Activated T-cell treated with anti-CD3 and anti-CD28 coated beads for 1 hour (primary cell): Measurements from ENCODE around the gene SPRR3.

Source experiments
- DNase-seq: peaks from one replicate; pipeline ENCODE4 v3.0.0-alpha.2; 2020; ENCODE audit warnings: low read depth

Gene SPRR3, protein sequence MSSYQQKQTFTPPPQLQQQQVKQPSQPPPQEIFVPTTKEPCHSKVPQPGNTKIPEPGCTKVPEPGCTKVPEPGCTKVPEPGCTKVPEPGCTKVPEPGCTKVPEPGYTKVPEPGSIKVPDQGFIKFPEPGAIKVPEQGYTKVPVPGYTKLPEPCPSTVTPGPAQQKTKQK

GRCh38 chr1:153001382-153001781, at the start of gene SPRR3:
TSS of gene SPRR3 (plus strand) at chr1:153001749. CDS start at chr1:153003021, 1,272 bp downstream.
- DNase-seq, result no peak

GRCh38 chr1:152953761-152954160, 47.8 kb upstream of the SPRR3 start:
- no peak for DNase-seq

DNA sequence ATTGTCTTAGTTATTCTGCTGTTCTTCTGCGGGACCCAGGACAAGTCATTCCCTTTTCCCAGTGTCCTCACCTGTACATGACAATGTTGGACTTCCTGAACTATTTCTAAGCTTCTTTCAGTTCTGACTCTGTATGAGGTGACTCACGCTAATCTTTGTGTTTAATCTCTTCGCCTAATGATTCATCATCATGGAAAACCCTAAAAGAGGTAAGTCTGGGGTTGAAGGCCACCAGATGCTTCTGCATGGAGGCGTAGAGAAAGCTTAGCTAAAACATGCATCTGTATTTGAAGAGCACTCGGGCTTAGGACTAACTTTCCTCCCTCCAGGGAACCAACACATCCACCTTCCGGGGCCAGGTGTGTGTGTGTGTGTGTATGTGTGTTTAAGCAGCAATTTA, 47.1 kb upstream of the SPRR3 start:
- no peak for DNase-seq

DNA sequence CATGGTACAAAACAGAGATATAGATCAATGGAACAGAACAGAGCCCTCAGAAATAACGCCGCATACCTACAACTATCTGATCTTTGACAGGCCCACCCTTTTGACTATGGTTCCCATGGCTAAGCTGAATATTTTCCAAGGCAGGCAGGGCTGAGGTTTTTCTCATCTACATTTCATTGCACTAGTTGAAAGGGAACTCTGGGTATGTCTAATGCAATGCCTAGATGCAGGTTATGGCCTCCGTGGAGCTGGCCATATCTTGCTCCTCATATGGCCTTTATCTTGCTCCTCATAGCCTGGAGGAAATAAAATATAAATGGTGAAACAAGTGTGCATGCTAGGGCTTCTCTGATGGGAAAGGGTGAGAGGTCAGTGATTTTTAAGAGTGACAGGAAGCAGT, 44.0 kb upstream of the SPRR3 start:
- no peak for DNase-seq

DNA sequence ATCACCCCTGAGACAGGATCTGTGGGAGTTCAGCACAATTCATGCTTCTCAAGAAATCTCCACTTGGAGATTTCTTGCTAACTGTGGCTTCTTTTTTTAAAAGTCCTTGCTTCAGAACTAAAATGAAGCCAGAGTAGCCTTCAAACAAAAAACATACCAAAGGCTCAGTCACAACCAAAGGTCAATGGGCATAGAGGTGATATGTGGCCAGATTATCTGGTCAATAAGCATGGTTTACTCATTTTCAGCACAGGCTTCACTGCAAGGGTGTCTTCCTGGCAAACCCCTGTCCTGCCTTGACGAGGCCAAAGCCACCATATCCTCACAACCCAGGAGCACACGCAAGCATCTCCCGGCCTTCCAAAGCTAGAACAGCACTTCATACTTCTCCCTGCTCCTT, 42.3 kb upstream of the SPRR3 start:
- no peak for DNase-seq

DNA sequence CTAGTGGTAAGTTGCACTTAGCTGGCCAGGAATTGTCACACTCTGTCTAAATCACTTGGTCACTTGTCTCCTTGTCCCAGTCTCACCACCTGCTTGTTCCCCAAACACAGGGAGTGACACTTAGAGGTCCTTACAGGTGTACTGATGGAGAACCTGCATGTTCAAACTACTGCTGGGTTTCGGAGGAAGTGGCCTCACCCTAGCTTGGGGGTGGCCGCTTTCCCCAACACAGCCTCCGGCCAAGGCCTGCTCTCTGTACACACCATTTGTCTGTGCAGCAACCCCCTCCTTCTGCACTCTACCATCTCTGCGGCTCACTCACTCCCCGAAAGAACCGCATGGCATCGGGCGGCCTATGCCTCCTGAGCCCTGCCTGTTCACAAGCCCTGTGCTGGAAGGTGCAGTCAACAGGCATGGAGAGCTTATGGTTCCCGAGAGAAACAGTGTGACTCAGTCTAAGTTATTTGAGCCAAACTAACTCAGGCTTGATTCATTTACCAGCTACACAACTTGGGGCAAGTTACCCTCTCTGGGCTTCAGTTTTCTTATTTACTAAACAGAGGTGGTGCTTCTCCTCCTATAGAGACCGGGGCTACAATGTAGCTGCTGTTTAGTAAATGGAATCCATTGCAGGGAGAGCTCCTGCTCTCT, 41.6 kb upstream of the SPRR3 start:
- no peak for DNase-seq

DNA sequence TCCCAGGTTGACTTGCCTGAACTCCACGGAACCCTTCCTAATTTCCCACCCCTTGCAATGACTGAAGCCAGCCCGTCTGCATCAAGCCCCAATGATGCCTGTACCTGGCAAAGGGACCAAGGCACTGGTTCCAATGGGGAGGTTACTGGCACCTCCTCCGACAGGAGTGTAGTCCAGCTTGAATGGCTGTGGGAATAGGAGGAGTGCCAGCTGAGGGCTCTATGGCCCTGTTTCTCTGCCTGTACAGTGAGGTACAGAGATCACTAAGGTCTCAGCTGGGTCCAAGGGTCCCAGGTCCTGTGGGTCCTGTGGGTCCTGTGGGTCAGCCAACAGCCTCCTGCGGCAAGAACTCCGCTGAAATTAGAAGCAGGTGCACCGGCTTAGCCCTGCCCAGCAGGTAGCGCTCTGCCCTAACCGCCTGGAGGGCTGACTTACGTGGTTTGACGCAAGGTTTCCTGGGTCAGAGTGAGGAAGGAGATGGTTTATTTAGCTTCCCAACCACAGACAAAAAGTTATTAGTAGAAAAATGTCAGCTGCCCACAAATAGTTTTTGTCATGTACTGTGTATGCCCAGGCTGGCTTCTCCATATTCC, 41.0 kb upstream of the SPRR3 start:
- DNase-seq, result no peak

- no peak for DNase-seq
These were observed 40.2 kb upstream of the SPRR3 start for GRCh38 chr1:152961226-152961891.

DNA sequence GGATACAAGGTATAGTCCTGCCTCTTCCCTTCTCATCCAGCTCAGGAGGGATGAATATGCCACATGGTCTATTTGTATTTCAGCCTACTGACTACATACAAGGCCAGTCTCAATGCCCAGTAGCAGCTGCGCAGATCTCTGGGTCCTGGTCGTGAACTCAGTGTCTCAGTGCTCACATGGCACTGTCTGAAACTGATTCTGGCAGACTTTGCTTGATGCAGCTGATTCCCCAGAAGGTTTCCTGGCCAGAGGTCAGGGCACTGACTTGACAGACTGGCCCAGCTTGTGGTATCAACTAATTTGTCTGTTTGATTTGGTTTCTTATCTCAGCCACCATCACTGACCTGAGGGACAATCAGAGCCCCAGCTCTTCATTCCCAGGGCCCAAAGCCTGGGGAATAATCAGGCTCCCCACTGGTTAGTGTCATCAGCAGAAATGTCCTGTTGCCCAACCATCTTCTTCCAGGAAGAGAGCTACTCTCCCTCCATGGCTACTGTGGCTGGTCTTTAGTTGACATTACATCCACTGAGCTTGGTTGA, 38.6 kb upstream of the SPRR3 start:
- DNase-seq, result no peak

GRCh38 chr1:152964536-152964935, 37.0 kb upstream of the SPRR3 start:
- no peak for DNase-seq

GRCh38 chr1:152965853-152966252, 35.7 kb upstream of the SPRR3 start:
- DNase-seq, result no peak

DNA sequence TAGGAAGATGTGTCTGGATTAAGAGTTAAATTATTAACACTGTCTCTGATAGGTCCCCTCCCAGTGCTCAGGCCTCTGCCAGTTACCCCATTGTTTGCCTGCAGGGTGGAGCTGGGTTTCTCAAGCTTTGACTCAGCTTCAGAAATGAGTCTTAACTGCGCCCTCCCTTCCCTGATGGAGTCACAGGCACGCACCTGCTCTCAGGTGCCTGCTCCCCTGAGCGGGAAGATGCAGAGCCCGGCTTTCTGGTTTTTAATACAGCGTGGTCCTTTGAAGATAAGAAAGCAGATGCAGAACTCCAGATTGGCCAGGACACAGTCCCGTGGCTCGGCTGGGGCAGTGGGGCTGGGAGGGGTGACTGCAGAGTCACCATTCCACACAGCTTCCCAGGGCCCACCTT, 34.3 kb upstream of the SPRR3 start:
- DNase-seq, result no peak

GRCh38 chr1:152968248-152968647, 33.3 kb upstream of the SPRR3 start:
- no peak for DNase-seq

DNA sequence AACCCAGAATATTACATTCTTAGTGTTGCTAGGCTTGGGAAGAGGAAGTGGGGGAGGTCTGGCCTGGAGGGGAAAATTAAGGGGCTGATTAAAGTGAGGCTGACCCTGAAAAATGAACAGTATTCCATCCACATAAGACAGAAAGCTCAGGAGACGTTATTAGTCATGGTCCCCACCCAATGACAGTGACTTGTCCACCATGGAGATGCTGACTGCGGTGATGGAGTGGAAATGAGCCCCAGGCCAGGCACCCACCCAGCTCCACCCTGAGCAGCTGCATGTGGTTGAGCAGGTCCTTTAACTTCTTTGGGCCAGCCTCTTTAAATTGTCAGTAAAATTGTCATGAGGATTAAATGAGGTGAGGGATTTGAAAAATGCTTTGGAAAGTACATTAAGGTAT, 32.5 kb upstream of the SPRR3 start:
- DNase-seq, result no peak

DNA sequence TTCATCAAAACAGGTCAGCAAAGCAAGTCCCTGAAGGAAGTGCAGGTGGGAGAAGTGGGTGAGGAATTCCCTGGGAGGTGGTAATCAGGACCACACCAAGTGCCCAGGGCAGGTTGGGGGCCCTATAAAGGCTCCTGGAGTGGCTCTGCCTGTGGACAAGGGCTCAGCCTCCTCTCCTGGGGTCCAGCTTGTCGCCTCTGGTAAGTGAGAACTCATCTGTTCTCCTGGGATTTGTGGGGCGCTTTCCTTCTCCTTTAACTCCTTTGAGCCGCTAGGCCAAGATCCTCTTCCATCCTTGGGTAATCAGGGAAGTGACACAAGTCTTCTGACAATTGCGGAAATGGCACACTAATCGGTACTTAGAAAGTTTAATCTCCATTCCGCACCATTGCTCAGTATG, 31.1 kb upstream of the SPRR3 start, which contains the start of gene SPRR4:
Gene SPRR4, plus strand, starts transcription at position 154 of the 400 bp plus-strand sequence. CDS start 1,243 bp downstream, outside the sequence.
- DNase-seq, result no peak

DNA sequence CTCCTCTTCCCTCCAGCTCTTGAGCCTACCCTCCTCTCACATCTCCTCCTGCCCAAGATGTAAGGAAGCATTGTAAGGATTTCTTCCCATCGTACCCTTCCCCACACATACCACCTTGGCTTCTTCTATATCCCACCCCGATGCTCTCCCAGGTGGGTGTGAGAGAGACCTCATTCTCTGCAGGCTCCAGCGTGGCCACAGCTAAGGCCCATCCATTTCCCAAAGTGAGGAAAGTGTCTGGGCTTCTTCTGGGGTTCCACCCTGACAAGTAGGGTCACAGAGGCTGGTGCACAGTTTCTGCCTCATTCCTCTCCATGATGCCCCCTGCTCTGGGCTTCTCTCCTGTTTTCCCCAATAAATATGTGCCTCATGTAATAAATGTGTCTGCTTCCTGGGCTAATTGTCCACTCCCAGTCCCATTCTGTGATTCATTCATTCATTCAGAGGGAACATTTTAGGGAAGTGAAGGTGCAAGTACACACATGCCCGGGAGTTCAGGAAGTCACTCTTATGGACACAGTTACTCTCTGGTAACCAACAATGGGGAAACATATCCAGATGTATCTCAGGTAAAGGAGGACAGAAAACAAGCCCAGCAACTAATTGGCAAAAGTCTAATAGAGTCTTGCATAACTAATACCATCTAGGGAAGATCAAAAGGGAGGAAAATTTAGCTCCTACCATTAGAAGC, 29.2 kb upstream of the SPRR3 start:
- no peak for DNase-seq

DNA sequence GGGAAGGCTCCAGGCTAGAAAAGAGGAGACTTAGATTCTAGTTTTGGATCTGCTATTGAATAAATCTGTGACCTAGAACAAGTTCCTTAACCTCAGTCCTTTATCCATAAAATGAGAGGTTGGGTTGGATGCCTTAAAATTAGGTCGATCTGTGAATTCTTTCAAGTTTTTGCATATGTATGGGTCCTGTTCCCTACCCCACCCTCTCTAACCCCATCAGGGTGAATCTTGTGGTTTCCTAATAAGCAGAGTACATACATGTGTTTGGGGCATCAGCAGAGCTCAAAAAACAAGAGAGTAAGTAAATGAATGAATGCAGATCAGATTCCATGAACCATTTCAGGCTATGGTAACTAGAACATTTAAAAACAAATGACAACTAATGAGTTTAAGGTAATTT, 24.9 kb upstream of the SPRR3 start:
- DNase-seq, result no peak

DNA sequence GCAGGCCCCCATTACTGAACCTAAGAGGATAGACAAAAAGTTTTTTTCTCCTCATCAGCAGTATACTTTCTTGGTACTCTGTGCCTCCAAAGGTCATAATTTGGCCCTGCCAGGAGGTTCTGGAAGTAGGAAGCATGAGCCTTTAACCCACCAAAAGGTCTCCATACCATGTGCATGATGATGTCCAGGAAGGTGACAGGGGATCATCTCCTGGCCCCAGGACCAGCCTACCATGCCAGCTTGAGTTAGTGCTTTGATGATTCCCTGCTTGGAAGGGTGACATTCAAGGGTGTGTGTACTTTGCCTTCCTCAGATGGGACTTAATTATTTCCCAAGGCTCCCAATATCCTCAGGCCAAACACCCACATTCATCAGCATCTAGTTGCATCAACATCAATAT, 23.9 kb upstream of the SPRR3 start:
- DNase-seq, result no peak

DNA sequence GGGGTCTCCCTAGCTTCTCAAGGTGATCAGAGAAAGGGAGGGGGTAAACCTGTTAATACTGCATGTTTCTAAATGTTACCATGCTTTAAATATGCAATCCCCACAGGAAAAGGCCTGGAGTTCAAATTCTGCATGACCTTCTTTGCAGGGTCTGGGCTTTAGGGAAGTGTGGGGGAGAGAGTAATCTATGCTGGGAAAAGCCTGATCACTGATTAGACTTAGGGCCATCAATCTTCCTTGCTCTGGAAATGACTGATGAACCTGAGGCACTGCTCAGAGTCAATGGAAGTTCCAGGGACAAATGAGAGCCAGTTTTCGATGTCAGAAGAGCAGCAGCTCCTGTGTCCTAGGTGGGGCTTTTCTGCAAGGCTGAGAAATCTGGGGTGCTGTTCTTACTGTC, 20.9 kb upstream of the SPRR3 start:
- DNase-seq, result no peak

DNA sequence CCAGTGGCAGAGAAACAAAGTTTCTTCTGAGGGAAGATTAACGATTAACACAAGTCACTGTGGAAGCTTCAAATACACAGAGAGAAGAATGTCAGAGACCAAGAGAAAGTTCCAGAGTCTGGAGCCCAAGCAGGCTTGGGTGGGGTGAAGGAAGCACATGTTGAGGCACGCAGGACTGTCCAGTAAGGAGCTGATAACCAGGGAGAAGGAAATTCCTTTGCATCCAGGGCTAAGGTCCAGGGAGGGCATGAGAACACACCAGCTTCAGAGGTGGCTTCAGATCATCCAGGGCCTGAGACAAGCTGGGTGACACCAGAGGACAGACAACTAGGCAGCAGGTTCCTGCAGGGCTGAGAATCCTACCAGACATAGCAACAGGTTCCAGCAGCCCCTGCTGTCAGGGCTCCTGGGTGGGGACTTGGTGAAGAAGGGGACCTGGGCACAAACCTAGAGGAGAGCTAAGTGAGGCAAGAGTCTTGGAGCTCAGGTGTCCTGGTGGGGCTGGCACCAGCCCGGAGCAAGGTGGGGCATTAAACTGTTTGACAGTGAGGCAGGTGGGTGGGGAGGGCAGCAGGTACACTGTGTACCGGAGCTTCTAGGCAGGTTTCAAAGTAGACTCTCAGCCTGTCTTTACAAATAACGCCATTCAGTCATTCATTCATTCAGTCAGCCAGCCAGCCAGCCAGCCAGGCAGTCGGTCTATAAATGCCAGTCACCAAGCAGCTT, 20.2 kb upstream of the SPRR3 start:
- no peak for DNase-seq

- DNase-seq, result no peak
These were observed 19.5 kb upstream of the SPRR3 start for GRCh38 chr1:152982076-152982475.

GRCh38 chr1:152983234-152983633, 18.3 kb upstream of the SPRR3 start:
- DNase-seq, result no peak
